Skeletal muscle satellite cell (primary cell): Measurements from ENCODE around the gene COL25A1.

ENCODE experiments used
- H3K27me3 ChIP-seq: 2 replicates; pipeline ENCODE4 v1.7.0; 2013; ENCODE audit warnings: low read length; ENCODE audit not compliant: control insufficient read depth, insufficient read depth
- H3K36me3 ChIP-seq: 2 replicates; pipeline ENCODE4 v1.7.0; 2013; ENCODE audit warnings: mild to moderate bottlenecking, control low read depth, low read length; ENCODE audit not compliant: insufficient read depth
- H3K4me1 ChIP-seq: 2 replicates; pipeline ENCODE4 v1.7.0; 2013; ENCODE audit warnings: low read length; ENCODE audit not compliant: control insufficient read depth, insufficient read depth
- H3K4me2 ChIP-seq: 2 replicates; pipeline ENCODE4 v1.7.0; 2013; ENCODE audit warnings: mild to moderate bottlenecking, low read length
- H3K4me3 ChIP-seq: 2 replicates; pipeline ENCODE4 v1.7.0; 2013; ENCODE audit warnings: low read length
- H3K9ac ChIP-seq: 2 replicates; pipeline ENCODE4 v1.7.0; 2013; ENCODE audit warnings: mild to moderate bottlenecking, low read depth, low read length, moderate library complexity
- H3K9me3 ChIP-seq: replicated peaks from 2 replicates; pipeline ENCODE4 v1.7.0; 2013; ENCODE audit warnings: mild to moderate bottlenecking, control low read depth, low read length

The COL25A1 gene

DNA sequence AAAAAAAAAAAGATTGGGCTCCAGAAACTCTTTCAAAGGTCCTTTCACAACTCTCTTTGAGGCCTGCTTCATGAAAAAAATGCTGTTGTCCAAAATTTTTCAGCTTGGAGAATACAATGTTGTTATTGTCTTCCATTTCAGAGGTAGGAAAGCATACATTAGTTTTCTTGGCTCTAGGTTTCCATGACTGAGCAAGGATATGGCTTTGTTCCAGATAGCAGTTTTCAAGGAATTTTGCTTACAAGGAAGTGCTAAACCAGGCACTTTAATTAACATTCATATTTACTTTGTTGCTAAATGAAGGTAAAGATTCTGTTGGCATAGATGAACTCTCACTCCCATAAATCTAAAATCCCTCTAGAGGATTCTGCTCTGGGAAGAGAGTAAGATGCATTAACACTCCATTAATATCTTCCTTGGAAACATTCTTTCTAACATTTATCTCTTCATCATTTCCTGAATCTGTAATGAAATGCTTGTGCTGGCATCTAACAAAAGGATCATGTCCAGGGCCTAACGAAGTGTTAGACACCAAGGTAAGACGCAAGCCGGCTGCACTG, 118.4 kb downstream of the COL25A1 start:
- no peak overlapping the region for H3K4me2 ChIP-seq
- H3K4me3 ChIP-seq = no peak overlapping the region
- H3K9ac ChIP-seq = no peak overlapping the region
- no peaks in the 10 kb centered on the region for H3K27me3 ChIP-seq
- H3K4me1 ChIP-seq = no peaks in the 10 kb centered on the region
- H3K9me3 ChIP-seq = no peaks in the 10 kb centered on the region
- H3K36me3 ChIP-seq = no peaks in the 10 kb centered on the region

DNA sequence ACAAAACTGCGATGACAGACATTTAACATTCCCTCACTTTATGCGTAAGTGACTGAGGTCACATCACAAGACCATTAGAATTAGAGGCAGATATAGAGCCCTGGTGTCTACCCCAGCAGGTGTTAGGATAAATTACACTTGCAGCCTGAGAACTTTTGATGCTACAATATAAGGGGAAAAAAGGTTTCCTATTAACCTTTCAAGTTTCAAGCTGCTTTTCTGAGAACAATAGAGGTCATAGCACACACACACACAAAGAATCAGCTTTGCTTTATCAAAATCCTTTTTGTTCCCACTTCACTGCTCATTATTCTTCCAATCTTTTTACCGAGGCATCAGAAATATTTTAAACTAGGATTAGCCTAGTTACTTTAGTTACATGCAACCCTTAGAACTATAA, 119.8 kb downstream of the COL25A1 start:
- H3K9me3 ChIP-seq = no peaks in the 10 kb centered on the region
- H3K9ac ChIP-seq = no peak overlapping the region
- no peaks in the 10 kb centered on the region for H3K36me3 ChIP-seq
- no peak overlapping the region for H3K4me3 ChIP-seq
- H3K4me1 ChIP-seq = no peaks in the 10 kb centered on the region
- H3K4me2 ChIP-seq = no peak overlapping the region
- H3K27me3 ChIP-seq = no peaks in the 10 kb centered on the region

DNA sequence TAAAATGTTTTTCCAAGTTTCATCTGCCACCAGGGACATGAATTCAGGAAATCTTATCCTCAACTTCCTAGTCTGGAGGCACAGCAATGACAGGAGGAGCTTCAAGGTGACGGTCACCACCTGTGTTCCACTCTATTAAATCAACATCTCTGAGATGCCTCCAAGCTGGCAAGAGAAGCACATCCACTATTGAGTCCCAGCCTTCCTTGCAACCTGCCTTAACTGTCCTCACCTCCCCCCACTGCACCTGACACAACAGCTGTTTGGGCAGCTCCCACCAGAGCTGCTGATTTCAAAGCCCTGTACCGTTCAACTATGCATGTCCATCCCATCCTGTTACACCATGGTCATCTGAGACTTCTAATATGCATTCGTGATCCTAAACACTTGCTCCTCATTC, 123.4 kb downstream of the COL25A1 start:
- Histone ChIP-seq H3K4me1 (no peaks in the 10 kb centered on the region), H3K36me3 (no peaks in the 10 kb centered on the region), H3K9me3 (no peaks in the 10 kb centered on the region), H3K4me2 (no peak overlapping the region), H3K4me3 (no peak overlapping the region), H3K9ac (no peak overlapping the region), H3K27me3 (no peaks in the 10 kb centered on the region)

DNA sequence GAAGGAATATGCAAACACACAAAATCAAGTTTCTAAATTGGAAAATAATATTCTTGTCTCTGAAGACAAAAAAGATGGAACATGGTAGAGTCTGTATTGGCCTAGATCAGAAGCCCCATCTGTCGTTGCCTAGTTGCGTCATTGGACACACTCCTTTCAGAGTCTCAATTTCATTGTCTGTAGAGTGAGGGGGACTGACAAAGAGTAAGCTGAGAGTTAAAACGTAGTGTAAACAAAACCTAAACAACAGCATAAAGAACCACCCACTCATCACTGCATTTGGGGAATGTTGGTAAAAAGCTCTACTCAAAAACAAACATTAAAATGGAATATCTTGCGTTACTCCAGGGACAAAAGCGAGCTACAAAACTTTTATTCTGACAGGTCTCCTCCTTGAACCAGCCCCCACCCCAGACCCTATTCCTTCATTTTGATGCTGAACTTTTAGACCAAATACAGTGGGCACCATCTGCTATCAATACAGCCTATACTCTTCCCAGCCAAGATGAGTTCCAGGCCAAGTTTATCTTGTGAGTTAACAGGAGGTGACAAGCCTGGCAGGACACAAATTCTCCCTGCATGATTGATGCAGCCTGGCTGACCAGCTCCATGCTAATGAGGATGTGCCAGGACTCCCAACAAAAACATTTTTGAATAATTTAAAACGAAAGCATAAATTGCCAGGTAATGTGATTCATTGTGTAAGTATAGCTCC, 125.2 kb downstream of the COL25A1 start:
- Histone ChIP-seq H3K4me3 (no peak overlapping the region), H3K4me1 (no peaks in the 10 kb centered on the region), H3K9me3 (no peaks in the 10 kb centered on the region), H3K4me2 (no peak overlapping the region), H3K36me3 (no peaks in the 10 kb centered on the region), H3K9ac (no peak overlapping the region), H3K27me3 (no peaks in the 10 kb centered on the region)

DNA sequence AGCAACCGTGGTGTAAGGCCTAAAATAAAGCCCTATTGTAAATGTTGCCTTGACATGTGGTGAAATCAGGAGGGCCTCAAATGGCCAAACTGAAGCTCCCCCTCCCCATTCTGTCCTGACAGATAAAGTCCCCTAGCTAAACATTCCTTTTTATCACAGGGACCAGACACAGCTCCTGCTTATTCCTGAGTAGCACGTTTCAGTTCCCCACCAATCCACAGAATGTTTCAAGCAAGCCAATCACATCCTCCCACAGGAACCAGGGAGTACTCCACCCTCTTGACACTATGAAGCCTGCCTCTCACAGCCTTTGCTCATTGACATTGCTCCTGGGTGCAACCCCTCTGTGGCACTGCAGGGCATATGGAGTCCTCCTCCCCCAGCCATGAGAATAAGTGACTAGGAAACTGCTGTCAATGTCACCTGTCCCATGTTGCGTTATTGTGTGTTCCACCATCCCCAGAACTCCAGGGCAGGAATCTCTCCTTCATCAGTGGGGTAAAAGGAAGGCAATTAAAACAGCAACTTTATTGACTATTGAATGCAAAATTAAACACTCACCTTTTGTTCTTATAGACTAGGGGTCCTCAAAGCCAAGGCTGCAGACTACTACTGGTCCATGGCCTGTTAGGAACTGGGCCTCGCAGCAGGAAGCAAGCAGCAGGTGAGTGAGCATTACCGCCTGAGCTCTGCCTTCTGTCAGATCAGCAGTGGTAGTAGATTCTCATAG, 128.1 kb downstream of the COL25A1 start:
- Histone ChIP-seq H3K9ac (no peak overlapping the region), H3K9me3 (no peaks in the 10 kb centered on the region), H3K27me3 (no peaks in the 10 kb centered on the region), H3K4me2 (no peak overlapping the region), H3K4me1 (no peaks in the 10 kb centered on the region), H3K36me3 (no peaks in the 10 kb centered on the region), H3K4me3 (no peak overlapping the region)

DNA sequence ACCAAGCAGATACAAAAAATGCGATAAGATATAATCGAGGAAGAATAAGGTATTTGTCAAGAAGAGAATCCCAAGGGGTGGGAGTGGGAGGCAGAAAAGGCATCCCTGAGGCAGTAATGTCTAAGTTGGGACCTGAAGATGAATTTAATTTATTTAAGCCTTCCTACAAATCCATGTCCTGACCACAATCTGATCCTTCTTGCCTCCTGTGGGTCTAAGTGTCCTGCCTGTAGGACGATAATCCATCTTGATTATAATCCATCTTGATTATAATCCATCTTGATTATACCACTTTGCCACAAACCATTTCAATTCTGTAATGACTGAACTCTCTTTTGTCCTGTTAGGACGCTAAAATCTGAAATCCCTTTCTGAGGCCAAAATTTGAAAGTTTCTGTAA, 130.2 kb downstream of the COL25A1 start:
- H3K4me3 ChIP-seq = no peak overlapping the region
- H3K4me2 ChIP-seq = no peak overlapping the region
- H3K9ac ChIP-seq = no peak overlapping the region
- no peaks in the 10 kb centered on the region for H3K9me3 ChIP-seq
- no peaks in the 10 kb centered on the region for H3K27me3 ChIP-seq
- no peaks in the 10 kb centered on the region for H3K36me3 ChIP-seq
- H3K4me1 ChIP-seq = peaks cover 3% of the 10 kb centered on the region

DNA sequence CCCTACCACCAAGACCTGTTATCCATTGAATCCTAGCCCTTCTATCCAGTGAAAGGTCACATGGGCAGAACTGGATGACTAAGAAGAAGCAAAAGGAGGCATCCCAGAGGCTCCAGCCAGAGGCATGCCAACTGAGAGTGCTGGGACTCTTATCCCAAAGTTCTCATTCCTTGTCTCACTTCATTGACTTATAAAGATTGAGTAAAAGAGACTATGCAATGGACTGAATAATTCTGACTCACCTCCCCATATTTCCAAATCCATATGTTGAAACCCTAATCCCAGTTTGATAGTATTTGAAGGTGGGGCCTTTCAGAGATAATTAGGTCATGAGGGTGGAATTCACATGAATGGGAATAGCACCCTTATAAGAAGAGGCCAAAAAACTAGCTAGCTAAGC, 131.4 kb downstream of the COL25A1 start:
- H3K4me3 ChIP-seq = no peak overlapping the region
- no peaks in the 10 kb centered on the region for H3K36me3 ChIP-seq
- H3K9me3 ChIP-seq = no peaks in the 10 kb centered on the region
- no peaks in the 10 kb centered on the region for H3K27me3 ChIP-seq
- H3K4me2 ChIP-seq = no peak overlapping the region
- peaks cover 3% of the 10 kb centered on the region for H3K4me1 ChIP-seq
- H3K9ac ChIP-seq = no peak overlapping the region

DNA sequence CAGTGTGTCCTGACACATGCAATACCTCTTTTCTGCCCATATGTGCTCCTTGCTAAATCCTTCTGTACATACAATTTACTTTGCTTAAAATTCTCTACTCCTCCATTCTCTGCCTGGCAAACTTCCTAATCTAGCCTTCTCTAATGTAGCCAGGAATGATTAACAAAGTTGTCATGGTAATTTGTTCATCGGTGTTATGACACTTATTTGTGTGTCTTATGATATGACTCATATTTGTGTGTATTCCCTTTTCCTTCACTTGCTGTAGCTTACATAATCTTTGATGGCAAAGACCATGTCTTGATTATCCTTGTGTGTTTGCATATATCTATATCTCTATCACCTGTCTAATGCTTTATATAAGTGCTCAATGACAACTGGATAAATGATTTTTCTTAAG, 133.3 kb downstream of the COL25A1 start:
- no peak overlapping the region for H3K4me2 ChIP-seq
- H3K9me3 ChIP-seq = no peaks in the 10 kb centered on the region
- no peak overlapping the region for H3K9ac ChIP-seq
- H3K4me3 ChIP-seq = no peak overlapping the region
- H3K36me3 ChIP-seq = no peaks in the 10 kb centered on the region
- H3K27me3 ChIP-seq = no peaks in the 10 kb centered on the region
- peaks cover 3% of the 10 kb centered on the region for H3K4me1 ChIP-seq

DNA sequence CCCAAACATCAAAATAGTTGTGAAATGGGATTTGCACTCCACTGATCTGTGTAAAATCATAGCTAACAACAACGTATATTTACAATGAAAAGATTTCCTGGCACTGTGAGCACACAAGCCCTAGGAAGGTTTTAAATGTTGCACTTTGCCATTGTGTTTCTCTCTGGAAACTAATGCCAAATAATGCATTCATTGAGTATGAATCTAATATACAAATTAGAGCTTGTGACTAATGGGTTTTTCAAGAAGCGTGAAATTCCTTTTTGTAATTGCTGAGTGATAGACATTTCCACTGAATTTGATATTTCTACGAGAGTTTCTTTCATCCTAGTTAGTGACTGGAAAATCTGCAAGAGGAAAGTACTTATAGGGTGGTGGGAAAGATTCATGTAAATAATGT, 135.9 kb downstream of the COL25A1 start:
- H3K27me3 ChIP-seq = no peaks in the 10 kb centered on the region
- no peak overlapping the region for H3K4me3 ChIP-seq
- H3K4me2 ChIP-seq = no peak overlapping the region
- H3K9me3 ChIP-seq = no peaks in the 10 kb centered on the region
- H3K4me1 ChIP-seq = peaks cover 3% of the 10 kb centered on the region
- H3K9ac ChIP-seq = no peak overlapping the region
- no peaks in the 10 kb centered on the region for H3K36me3 ChIP-seq

DNA sequence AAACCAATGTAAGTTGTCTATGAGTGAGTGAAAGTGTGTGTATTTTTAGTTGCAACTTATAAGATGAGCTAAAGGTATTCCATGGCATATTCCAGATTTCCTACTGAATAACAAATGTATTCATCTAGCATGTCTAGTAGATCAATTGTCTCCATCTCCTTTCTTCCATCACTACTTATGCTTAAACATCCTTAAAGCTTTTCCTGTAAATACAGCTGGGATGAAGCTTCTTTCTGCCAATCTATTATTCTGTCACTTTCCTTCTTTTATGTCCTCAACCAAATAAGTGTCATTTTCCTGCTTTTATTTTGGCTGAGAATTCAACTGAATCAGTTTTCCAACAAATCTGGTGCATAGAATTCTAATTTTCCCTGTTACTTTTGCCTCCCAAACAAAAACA, 136.3 kb downstream of the COL25A1 start:
- no peak overlapping the region for H3K4me3 ChIP-seq
- H3K9ac ChIP-seq = no peak overlapping the region

DNA sequence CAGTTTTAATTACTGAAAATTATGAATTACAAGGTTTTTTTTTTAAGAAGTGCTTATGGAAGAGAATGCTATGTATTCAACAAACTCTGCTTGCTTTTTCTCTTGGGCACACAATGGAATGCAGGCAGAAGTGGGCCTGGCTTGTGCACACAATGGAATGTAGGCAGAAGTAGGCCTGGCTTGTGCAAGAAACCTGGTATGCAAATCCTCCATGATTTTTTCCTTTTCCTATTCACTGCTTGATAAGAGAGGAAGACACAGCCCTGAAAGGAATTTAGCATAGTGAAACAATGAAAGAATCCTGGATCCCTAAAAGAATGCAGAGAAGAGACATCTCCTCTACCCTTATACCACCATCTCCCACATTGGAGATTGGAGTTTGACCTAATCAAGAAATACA, 138.4 kb downstream of the COL25A1 start:
- no peaks in the 10 kb centered on the region for H3K9me3 ChIP-seq
- H3K4me3 ChIP-seq = no peak overlapping the region
- H3K4me1 ChIP-seq = peaks cover 1% of the 10 kb centered on the region
- no peaks in the 10 kb centered on the region for H3K36me3 ChIP-seq
- no peak overlapping the region for H3K9ac ChIP-seq
- H3K4me2 ChIP-seq = no peak overlapping the region
- H3K27me3 ChIP-seq = no peaks in the 10 kb centered on the region

More for the DNA sequence above, 136.3 kb downstream of the COL25A1 start:
- Histone ChIP-seq H3K4me1 (peaks cover 3% of the 10 kb centered on the region), H3K9me3 (no peaks in the 10 kb centered on the region), H3K4me2 (no peak overlapping the region), H3K27me3 (no peaks in the 10 kb centered on the region), H3K36me3 (no peaks in the 10 kb centered on the region)

DNA sequence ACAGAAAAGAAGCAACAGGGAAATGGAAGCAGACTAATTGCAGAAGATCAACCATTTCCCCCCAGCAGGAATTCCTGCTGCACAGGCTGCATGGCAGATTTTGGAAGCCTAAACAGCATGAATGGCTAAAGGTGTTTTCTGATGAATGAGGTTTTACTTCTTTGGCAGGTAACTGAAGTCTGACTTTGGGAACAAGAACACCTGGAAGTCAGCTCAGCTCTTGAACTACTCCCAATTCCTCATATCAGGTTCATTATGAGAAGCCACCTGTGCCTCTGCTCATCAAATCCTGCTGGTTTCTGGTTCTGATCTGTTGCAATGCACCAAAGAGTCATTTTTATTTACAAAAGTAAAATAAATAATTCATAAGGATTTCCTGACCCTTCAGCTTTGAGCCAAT, 139.0 kb downstream of the COL25A1 start:
- Histone ChIP-seq H3K27me3 (no peaks in the 10 kb centered on the region), H3K4me3 (no peak overlapping the region)

More for the DNA sequence above, 139.0 kb downstream of the COL25A1 start:
- Histone ChIP-seq H3K4me2 (no peak overlapping the region), H3K9me3 (no peaks in the 10 kb centered on the region), H3K36me3 (no peaks in the 10 kb centered on the region), H3K4me1 (no peaks in the 10 kb centered on the region), H3K9ac (no peak overlapping the region)
